Parathyroid adenoma (tissue), 2 donors: ENCODE measurements around the gene POLA2.

ENCODE experiments used
- H2AFZ ChIP-seq: fragments of 300-600 bp; sonication (generic); one replicate; pipeline ENCODE4 v1.7.0; 2017; ENCODE audit warnings: antibody characterized with exemption, mild to moderate bottlenecking
- H3K27ac ChIP-seq: fragments of 300-600 bp; sonication (generic); one replicate; pipeline ENCODE4 v1.7.0; 2017
- H3K27me3 ChIP-seq: fragments of 300-600 bp; sonication (generic); one replicate; pipeline ENCODE4 v1.7.0; 2017; ENCODE audit warnings: low read length; ENCODE audit not compliant: control insufficient read depth, insufficient read depth
- H3K36me3 ChIP-seq: fragments of 300-600 bp; sonication (generic); one replicate; pipeline ENCODE4 v1.7.0; 2017; ENCODE audit warnings: low read length; ENCODE audit not compliant: control insufficient read depth, insufficient read depth
- H3K4me1 ChIP-seq: fragments of 300-600 bp; sonication (generic); one replicate; pipeline ENCODE4 v1.7.0; 2017; ENCODE audit warnings: control low read depth
- H3K4me2 ChIP-seq: fragments of 300-600 bp; sonication (generic); one replicate; pipeline ENCODE4 v1.7.0; 2017; ENCODE audit warnings: low read length
- H3K4me3 ChIP-seq: fragments of 300-600 bp; sonication (generic); one replicate; pipeline ENCODE4 v1.7.0; 2017; ENCODE audit warnings: low read depth, low read length
- H3K79me2 ChIP-seq: fragments of 300-600 bp; sonication (generic); one replicate; pipeline ENCODE4 v1.7.0; 2017; ENCODE audit warnings: control low read depth
- H3K9ac ChIP-seq: fragments of 300-600 bp; sonication (generic); one replicate; pipeline ENCODE4 v1.7.0; 2017; ENCODE audit warnings: mild to moderate bottlenecking
- H3K9me3 ChIP-seq: fragments of 300-600 bp; sonication (generic); one replicate; pipeline ENCODE4 v1.7.0; 2017; ENCODE audit warnings: low read length; ENCODE audit not compliant: control insufficient read depth
- TF ChIP-seq, protein P1 (sequence below): fragments of 300-600 bp; sonication (generic); IDR thresholded peaks from one replicate; pipeline ENCODE4 v1.7.0; 2017; ENCODE audit warnings: antibody characterized with exemption, mild to moderate bottlenecking
- donor health status: primary hyperparathyroidism.

POLA2 gene

GRCh38 chr11:65303555-65303954 is 41.8 kb downstream of the POLA2 start:
- TF ChIP-seq, protein P1, sequence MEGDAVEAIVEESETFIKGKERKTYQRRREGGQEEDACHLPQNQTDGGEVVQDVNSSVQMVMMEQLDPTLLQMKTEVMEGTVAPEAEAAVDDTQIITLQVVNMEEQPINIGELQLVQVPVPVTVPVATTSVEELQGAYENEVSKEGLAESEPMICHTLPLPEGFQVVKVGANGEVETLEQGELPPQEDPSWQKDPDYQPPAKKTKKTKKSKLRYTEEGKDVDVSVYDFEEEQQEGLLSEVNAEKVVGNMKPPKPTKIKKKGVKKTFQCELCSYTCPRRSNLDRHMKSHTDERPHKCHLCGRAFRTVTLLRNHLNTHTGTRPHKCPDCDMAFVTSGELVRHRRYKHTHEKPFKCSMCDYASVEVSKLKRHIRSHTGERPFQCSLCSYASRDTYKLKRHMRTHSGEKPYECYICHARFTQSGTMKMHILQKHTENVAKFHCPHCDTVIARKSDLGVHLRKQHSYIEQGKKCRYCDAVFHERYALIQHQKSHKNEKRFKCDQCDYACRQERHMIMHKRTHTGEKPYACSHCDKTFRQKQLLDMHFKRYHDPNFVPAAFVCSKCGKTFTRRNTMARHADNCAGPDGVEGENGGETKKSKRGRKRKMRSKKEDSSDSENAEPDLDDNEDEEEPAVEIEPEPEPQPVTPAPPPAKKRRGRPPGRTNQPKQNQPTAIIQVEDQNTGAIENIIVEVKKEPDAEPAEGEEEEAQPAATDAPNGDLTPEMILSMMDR = no peak
- Histone ChIP-seq H3K9ac (no peak overlapping the region), H3K9me3 (no peaks in the 10 kb centered on the region), H3K4me2 (no peak overlapping the region), H3K79me2 (no peaks in the 10 kb centered on the region), H3K36me3 (no peaks in the 10 kb centered on the region), H2AFZ (no peak overlapping the region), H3K4me1 (no peaks in the 10 kb centered on the region), H3K4me3 (no peak overlapping the region), H3K27me3 (no peaks in the 10 kb centered on the region), H3K27ac (no peak overlapping the region)

GRCh38 chr11:65304110-65304509 is 42.3 kb downstream of the POLA2 start:
- Histone ChIP-seq H3K79me2 (no peaks in the 10 kb centered on the region), H3K9me3 (no peaks in the 10 kb centered on the region), H2AFZ (no peak overlapping the region), H3K4me1 (no peaks in the 10 kb centered on the region), H3K9ac (no peak overlapping the region), H3K27me3 (no peaks in the 10 kb centered on the region), H3K27ac (no peak overlapping the region), H3K4me3 (no peak overlapping the region), H3K36me3 (no peaks in the 10 kb centered on the region), H3K4me2 (no peak overlapping the region)
- TF ChIP-seq, protein P1 = no peak

GRCh38 chr11:65304613-65305012 is 42.9 kb downstream of the POLA2 start:
- Histone ChIP-seq H3K9me3 (no peaks in the 10 kb centered on the region), H3K4me1 (no peaks in the 10 kb centered on the region), H3K4me2 (no peak overlapping the region), H3K79me2 (no peaks in the 10 kb centered on the region), H3K36me3 (no peaks in the 10 kb centered on the region), H2AFZ (no peak overlapping the region), H3K4me3 (no peak overlapping the region), H3K27me3 (no peaks in the 10 kb centered on the region), H3K27ac (no peak overlapping the region), H3K9ac (no peak overlapping the region)
- TF ChIP-seq, protein P1 = no peak

- no peak overlapping the region for H3K27ac ChIP-seq
- no peaks in the 10 kb centered on the region for H3K36me3 ChIP-seq
- no peak overlapping the region for H3K4me3 ChIP-seq
- H3K4me1 ChIP-seq = peaks cover 5% of the 10 kb centered on the region
- no peak overlapping the region for H3K4me2 ChIP-seq
- H3K9ac ChIP-seq = no peak overlapping the region
- no peaks in the 10 kb centered on the region for H3K27me3 ChIP-seq
- no peaks in the 10 kb centered on the region for H3K79me2 ChIP-seq
- no peaks in the 10 kb centered on the region for H3K9me3 ChIP-seq
- no peak overlapping the region for H2AFZ ChIP-seq
- TF ChIP-seq, protein P1 = no peak
Observed at GRCh38 chr11:65305501-65306268, 43.9 kb downstream of the POLA2 start.
